ENCODE data around the gene RAB3IL1. TPM values are rescaled to one million over a fixed set of nuclear protein-coding genes. Genes with fewer than 3 reads are reported as not detected.

RAB3IL1 gene
- total RNA-seq, 6 experiments from 2014 or later = 5.3 to 8.8 (median 7.9) TPM

DNA sequence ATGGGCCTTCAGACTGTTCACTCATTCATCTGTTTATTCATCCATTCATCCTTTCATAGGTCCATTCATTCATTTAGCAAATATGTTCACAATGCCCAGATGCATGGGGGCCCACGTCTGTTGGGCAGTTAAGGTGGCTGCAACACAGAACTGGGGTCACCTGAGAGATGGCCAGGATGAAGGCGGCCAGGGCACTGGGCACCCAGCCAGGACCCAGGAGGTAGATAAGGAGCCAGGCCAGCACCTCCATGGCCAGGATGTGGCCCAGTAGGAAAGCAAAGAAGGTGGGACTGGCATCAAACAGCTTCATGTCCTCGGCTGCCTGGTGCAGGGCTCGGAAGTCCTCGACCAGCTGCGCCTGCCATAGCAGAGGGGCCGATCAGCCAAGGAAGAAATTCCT is 38.2 kb downstream of the RAB3IL1 start:
- no peak overlapping the region for H3K4me3 Mint-ChIP-seq
- H3K36me3 Mint-ChIP-seq (ENCODE audit: low read depth) = peaks cover 8% of the 10 kb centered on the region
- DNase-seq = no peak
- peaks cover 46% of the 10 kb centered on the region for H3K4me1 Mint-ChIP-seq (ENCODE audit: low read depth)
- TF ChIP-seq CTCF (IDR thresholded peaks at IDR 0.05) = no peak
- H3K9me3 Mint-ChIP-seq = no peaks in the 10 kb centered on the region
- peaks cover 2% of the 10 kb centered on the region for H3K27me3 Mint-ChIP-seq (ENCODE audit: insufficient read depth)
- no peak overlapping the region for H3K27ac Mint-ChIP-seq

- H3K9me3 Mint-ChIP-seq = no peaks in the 10 kb centered on the region
- H3K4me3 Mint-ChIP-seq = no peak overlapping the region
- H3K27ac Mint-ChIP-seq = no peak overlapping the region
- no peaks in the 10 kb centered on the region for H3K36me3 Mint-ChIP-seq (ENCODE audit: low read depth)
- no peak for DNase-seq
- peaks cover 28% of the 10 kb centered on the region for H3K4me1 Mint-ChIP-seq (ENCODE audit: low read depth)
- no peak for TF ChIP-seq CTCF (IDR thresholded peaks at IDR 0.05)
- peaks cover 4% of the 10 kb centered on the region for H3K27me3 Mint-ChIP-seq (ENCODE audit: insufficient read depth)
Measured at GRCh38 chr11:61875698-61876097, 41.7 kb downstream of the RAB3IL1 start.

- H3K9me3 Mint-ChIP-seq = no peaks in the 10 kb centered on the region
- peaks cover 4% of the 10 kb centered on the region for H3K27me3 Mint-ChIP-seq (ENCODE audit: insufficient read depth)
- H3K36me3 Mint-ChIP-seq (ENCODE audit: low read depth) = no peaks in the 10 kb centered on the region
- no peak overlapping the region for H3K4me3 Mint-ChIP-seq
- peaks cover 24% of the 10 kb centered on the region for H3K4me1 Mint-ChIP-seq (ENCODE audit: low read depth)
- no peak for DNase-seq
- no peak overlapping the region for H3K27ac Mint-ChIP-seq
- TF ChIP-seq CTCF (IDR thresholded peaks at IDR 0.05) = no peak
Measured at GRCh38 chr11:61874853-61875252, 42.5 kb downstream of the RAB3IL1 start.

DNA sequence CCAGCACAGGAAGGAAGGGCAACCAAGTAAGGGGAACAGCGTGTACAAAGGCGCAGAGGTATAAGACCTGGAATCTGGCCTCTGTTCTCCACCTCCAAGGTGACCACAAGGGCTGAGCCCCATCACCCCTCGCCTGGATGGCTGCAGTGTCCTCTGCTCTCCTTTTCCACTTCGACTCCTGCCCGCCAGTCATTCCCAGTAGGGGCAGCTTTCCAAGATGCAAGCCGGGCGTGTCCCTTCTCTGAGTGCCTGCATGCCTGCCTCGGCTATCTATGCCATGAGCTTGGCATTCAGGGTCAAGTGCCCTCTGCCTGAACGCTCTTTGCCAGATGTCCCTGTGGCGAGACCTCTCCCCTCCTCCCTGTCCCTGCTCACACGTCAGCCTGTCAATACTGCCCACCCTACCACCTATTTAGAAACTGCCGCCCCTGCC is 43.0 kb downstream of the RAB3IL1 start:
- Mint-ChIP-seq H3K4me1 (ENCODE audit: low read depth) (peaks cover 22% of the 10 kb centered on the region), H3K4me3 (no peak overlapping the region), H3K9me3 (no peaks in the 10 kb centered on the region), H3K27ac (peak overlapping the region; percentile 42; the same call in 1 of the 2 replicates), H3K27me3 (ENCODE audit: insufficient read depth) (peaks cover 8% of the 10 kb centered on the region), H3K36me3 (ENCODE audit: low read depth) (no peaks in the 10 kb centered on the region)
- 0 out of 2 replicates have a peak, but pooled peaks have one; percentile 2 for TF ChIP-seq CTCF (IDR thresholded peaks at IDR 0.05)
- no peak for DNase-seq

GRCh38 chr11:61873588-61874376 is 43.6 kb downstream of the RAB3IL1 start:
- H3K9me3 Mint-ChIP-seq = no peaks in the 10 kb centered on the region
- H3K27ac Mint-ChIP-seq = no peak overlapping the region
- H3K36me3 Mint-ChIP-seq (ENCODE audit: low read depth) = no peaks in the 10 kb centered on the region
- H3K27me3 Mint-ChIP-seq (ENCODE audit: insufficient read depth) = peaks cover 8% of the 10 kb centered on the region
- DNase-seq = no peak
- H3K4me3 Mint-ChIP-seq = no peak overlapping the region
- peak; percentile 16; the same call in 1 of the 2 replicates for TF ChIP-seq CTCF (IDR thresholded peaks at IDR 0.05)
- peaks cover 22% of the 10 kb centered on the region for H3K4me1 Mint-ChIP-seq (ENCODE audit: low read depth)
